Measurements from ENCODE around the gene TBC1D17. TPM values are rescaled to one million over a fixed set of nuclear protein-coding genes. Genes with fewer than 3 reads are reported as not detected.

The TBC1D17 gene
- total and polyA plus RNA-seq, 2 of the 13 experiments (the other 11 are each of a cell fraction or from before 2014, with no cell fraction given) = 9.7 to 16.9 TPM

DNA sequence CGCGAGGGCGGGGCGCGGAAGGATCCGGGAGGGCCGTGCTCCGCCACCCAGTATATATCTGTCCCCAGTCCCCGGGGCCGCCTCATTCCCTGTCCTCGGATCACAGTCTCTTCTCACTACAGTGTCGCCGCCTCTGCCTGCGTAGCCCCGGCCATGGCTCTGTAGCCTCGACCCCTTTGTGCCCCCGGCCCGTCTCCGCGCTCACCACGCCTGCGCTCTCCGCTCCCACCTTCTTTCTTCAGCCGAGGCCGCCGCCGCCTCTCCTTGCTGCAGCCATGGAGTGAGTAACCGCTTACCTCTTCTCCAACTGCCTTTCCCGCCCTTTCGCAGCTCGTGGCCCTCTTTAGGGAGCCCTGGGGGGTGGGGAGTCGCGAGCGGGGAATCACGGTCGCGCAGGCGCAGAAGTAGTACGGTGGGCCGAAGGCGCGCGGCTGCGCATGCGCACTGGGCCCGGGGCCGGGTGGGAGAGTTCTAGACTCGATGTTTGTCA lies 51.7 kb downstream of the TBC1D17 start, which contains the start of the genes ATF5 and NUP62 (continued):
- TF ChIP-seq ZNF260 (CRISPR knock-in tag; IDR thresholded peaks at IDR 0.05; ENCODE audit: borderline replicate concordance, low read depth) = no peak
- TF ChIP-seq, protein P1, sequence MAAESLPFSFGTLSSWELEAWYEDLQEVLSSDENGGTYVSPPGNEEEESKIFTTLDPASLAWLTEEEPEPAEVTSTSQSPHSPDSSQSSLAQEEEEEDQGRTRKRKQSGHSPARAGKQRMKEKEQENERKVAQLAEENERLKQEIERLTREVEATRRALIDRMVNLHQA (CRISPR knock-in tag; IDR thresholded peaks at IDR 0.05) = no peak
- TF ChIP-seq, protein P2, sequence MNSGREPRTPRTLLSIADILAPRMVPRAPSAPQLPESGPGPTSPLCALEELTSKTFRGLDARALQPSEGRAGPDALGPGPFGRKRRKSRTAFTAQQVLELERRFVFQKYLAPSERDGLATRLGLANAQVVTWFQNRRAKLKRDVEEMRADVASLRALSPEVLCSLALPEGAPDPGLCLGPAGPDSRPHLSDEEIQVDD (CRISPR knock-in tag; IDR thresholded peaks at IDR 0.05; ENCODE audit: borderline replicate concordance) = no peak; the same call in 1 of the 2 replicates
- TF ChIP-seq, protein P3, sequence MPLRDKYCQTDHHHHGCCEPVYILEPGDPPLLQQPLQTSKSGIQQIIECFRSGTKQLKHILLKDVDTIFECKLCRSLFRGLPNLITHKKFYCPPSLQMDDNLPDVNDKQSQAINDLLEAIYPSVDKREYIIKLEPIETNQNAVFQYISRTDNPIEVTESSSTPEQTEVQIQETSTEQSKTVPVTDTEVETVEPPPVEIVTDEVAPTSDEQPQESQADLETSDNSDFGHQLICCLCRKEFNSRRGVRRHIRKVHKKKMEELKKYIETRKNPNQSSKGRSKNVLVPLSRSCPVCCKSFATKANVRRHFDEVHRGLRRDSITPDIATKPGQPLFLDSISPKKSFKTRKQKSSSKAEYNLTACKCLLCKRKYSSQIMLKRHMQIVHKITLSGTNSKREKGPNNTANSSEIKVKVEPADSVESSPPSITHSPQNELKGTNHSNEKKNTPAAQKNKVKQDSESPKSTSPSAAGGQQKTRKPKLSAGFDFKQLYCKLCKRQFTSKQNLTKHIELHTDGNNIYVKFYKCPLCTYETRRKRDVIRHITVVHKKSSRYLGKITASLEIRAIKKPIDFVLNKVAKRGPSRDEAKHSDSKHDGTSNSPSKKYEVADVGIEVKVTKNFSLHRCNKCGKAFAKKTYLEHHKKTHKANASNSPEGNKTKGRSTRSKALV (CRISPR knock-in tag; IDR thresholded peaks at IDR 0.05) = peak; percentile 93; the same call in 1 of the 2 replicates
- no peak for TF ChIP-seq REXO4 (CRISPR knock-in tag; IDR thresholded peaks at IDR 0.05; ENCODE audit: borderline replicate concordance)
- TF ChIP-seq, protein P4, sequence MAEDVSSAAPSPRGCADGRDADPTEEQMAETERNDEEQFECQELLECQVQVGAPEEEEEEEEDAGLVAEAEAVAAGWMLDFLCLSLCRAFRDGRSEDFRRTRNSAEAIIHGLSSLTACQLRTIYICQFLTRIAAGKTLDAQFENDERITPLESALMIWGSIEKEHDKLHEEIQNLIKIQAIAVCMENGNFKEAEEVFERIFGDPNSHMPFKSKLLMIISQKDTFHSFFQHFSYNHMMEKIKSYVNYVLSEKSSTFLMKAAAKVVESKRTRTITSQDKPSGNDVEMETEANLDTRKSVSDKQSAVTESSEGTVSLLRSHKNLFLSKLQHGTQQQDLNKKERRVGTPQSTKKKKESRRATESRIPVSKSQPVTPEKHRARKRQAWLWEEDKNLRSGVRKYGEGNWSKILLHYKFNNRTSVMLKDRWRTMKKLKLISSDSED (CRISPR knock-in tag; IDR thresholded peaks at IDR 0.05) = no peak
- no peak for TF ChIP-seq SIN3A (IDR thresholded peaks at IDR 0.05; ENCODE audit: borderline replicate concordance, low read depth, low read length)
- peak; percentile 91; the same call in 1 of the 2 replicates for TF ChIP-seq SATB2 (CRISPR knock-in tag; IDR thresholded peaks at IDR 0.05)
- no peak for TF ChIP-seq TCF12 (IDR thresholded peaks at IDR 0.05)
- no peak for TF ChIP-seq TCF12 (CRISPR knock-in tag; IDR thresholded peaks at IDR 0.05)
- TF ChIP-seq SKI (IDR thresholded peaks at IDR 0.05; ENCODE audit: partially characterized antibody) = no peak
- peak; percentile 45; the same call in 1 of the 2 replicates for TF ChIP-seq ZBTB20 (CRISPR knock-in tag; IDR thresholded peaks at IDR 0.05; ENCODE audit: borderline replicate concordance, low read depth)
- TF ChIP-seq ZNF891 (CRISPR knock-in tag; IDR thresholded peaks at IDR 0.05) = peak; percentile 70; the same call in 1 of the 2 replicates
- peak; percentile 82; the same call in 1 of the 2 replicates for TF ChIP-seq ZNF430 (CRISPR knock-in tag; IDR thresholded peaks at IDR 0.05)
- TF ChIP-seq ZNF496 (CRISPR knock-in tag; IDR thresholded peaks at IDR 0.05; ENCODE audit: insufficient replicate concordance) = no peak
- peak; percentile 73; the same call in 1 of the 2 replicates for TF ChIP-seq ZBTB8A (CRISPR knock-in tag; IDR thresholded peaks at IDR 0.05; ENCODE audit: borderline replicate concordance, low read depth)
- no peak for TF ChIP-seq SRSF1 (optimal IDR thresholded peaks at IDR 0.05; ENCODE audit: low read depth, low read length)
